A549 (cell line): ENCODE measurements around the gene AURKB. TPM values are rescaled to one million over a fixed set of nuclear protein-coding genes. Genes with fewer than 3 reads are reported as not detected.
A peak's percentile ranks its signal among the peaks of the same experiment; 100 is the strongest.

Experiments
- ATAC-seq, 2 experiments: fragments of 200-7000 bp in 1 of 2; fragments of >200 bp in 1 of 2; cut with Nextera tagmentation in 1 of 2; cut with Tn5 transposase in 1 of 2; 3 replicates each; pipeline versions ENCODE4 v1.8.0 to v1.9.1; 2018 to 2020; ENCODE audit warnings: mild to moderate bottlenecking in 1 of 2, moderate library complexity in 1 of 2
- CTCF ChIA-PET: fragments of 300-600 bp; sonication (Branson Sonifier 250); formaldehyde crosslinking; extraction: SDS; loops from one replicate; lab custom pipeline; 2021; ENCODE audit warnings: antibody characterized with exemption, inconsistent platforms; lab: Yijun Ruan, JAX
- POLR2A ChIA-PET: fragments of 350-600 bp; formaldehyde crosslinking; extraction: SDS; loops from one replicate; lab custom pipeline; 2021; ENCODE audit warnings: antibody characterized with exemption, inconsistent platforms; lab: Yijun Ruan, JAX
- DNase-seq, 2 experiments: peaks; one replicate each; pipeline versions ENCODE4 v3.0.0 to v3.0.0-alpha.2; 2011 to 2016; ENCODE audit warnings: low read depth in 1 of 2, low spot score in 1 of 2
- FAIRE-seq: peaks from 2 replicates; lab custom pipeline; 2011; peaks lifted over from hg19 to GRCh38; lab: Jason Lieb, UNC
- H3K27ac ChIP-seq, 2 experiments: fragments of >200 bp; sonication (Bioruptor Twin); formaldehyde crosslinking; 3 replicates each; pipeline ENCODE4 v1.5.1; 2016 to 2017
- H3K4me1 ChIP-seq: fragments of >200 bp; sonication (Bioruptor Twin); formaldehyde crosslinking; 3 replicates; pipeline ENCODE4 v1.6.1; 2016
- H3K4me2 ChIP-seq: fragments of >200 bp; sonication (Bioruptor Twin); formaldehyde crosslinking; 3 replicates; pipeline ENCODE4 v1.6.1; 2016
- H3K4me3 ChIP-seq: fragments of >200 bp; sonication (Bioruptor Twin); formaldehyde crosslinking; 3 replicates; pipeline ENCODE4 v1.5.1; 2016
- H3K9me3 ChIP-seq: fragments of >200 bp; sonication (Bioruptor Twin); formaldehyde crosslinking; 3 replicates; pipeline ENCODE4 v1.6.1; 2016
- CBX2 ChIP-seq: fragments of 200-600 bp; sonication (generic); IDR thresholded peaks from 2 replicates; pipeline ENCODE4 v1.6.1; 2016; ENCODE audit warnings: low read depth, mild to moderate bottlenecking, borderline replicate concordance
- CBX8 ChIP-seq: fragments of 200-600 bp; sonication (generic); IDR thresholded peaks from 2 replicates; pipeline ENCODE4 v1.6.1; 2016
- CEBPB ChIP-seq, 2 experiments: fragments of >200 bp in 1 of 2; sonication (Bioruptor Twin) in 1 of 2; formaldehyde crosslinking in 1 of 2; IDR thresholded peaks; 2 replicates each; pipeline ENCODE4 v1.6.1; 2012 to 2016
- EHF ChIP-seq: fragments of 250-450 bp; sonication (Bioruptor Pico); IDR thresholded peaks from 2 replicates; pipeline ENCODE4 v1.5.0; 2020; ENCODE audit warnings: mild to moderate bottlenecking
- EHMT2 ChIP-seq: fragments of 200-600 bp; sonication (generic); IDR thresholded peaks from 2 replicates; pipeline ENCODE4 v1.6.1; 2016; ENCODE audit warnings: antibody characterized with exemption, low read depth, mild to moderate bottlenecking, moderate library complexity
- EP300 ChIP-seq, 2 experiments: fragments of >200 bp; sonication (Bioruptor Twin); formaldehyde crosslinking; IDR thresholded peaks; 2 replicates in 1 of 2; 3 replicates in 1 of 2; pipeline ENCODE4 v1.6.1; 2016 to 2017
- FOSL2 ChIP-seq, 2 experiments: fragments of 450-650 bp in 1 of 2; fragments of >200 bp in 1 of 2; sonication (Bioruptor Twin) in 1 of 2; formaldehyde crosslinking; IDR thresholded peaks; 2 replicates each; pipeline versions ENCODE4 v1.5.0 to v1.6.1; 2016 to 2020; ENCODE audit warnings: mild to moderate bottlenecking in 1 of 2, moderate library complexity in 1 of 2
- FOXS1 ChIP-seq: fragments of 250-450 bp; sonication (Bioruptor Pico); IDR thresholded peaks from 2 replicates; pipeline ENCODE4 v1.5.0; 2020; ENCODE audit warnings: mild to moderate bottlenecking, moderate library complexity
- HEYL ChIP-seq: fragments of 250-450 bp; sonication (Bioruptor Pico); IDR thresholded peaks from 2 replicates; pipeline ENCODE4 v1.8.0; 2021; ENCODE audit warnings: mild to moderate bottlenecking, moderate library complexity
- HOXA7 ChIP-seq: fragments of 250-450 bp; sonication (Bioruptor Pico); IDR thresholded peaks from 2 replicates; pipeline ENCODE4 v1.5.0; 2020; ENCODE audit warnings: mild to moderate bottlenecking, moderate library complexity
- HOXB5 ChIP-seq: fragments of 250-450 bp; sonication (Bioruptor Pico); IDR thresholded peaks from 2 replicates; pipeline ENCODE4 v1.5.0; 2020; ENCODE audit warnings: mild to moderate bottlenecking, moderate library complexity
- JUN ChIP-seq, 2 experiments: fragments of >200 bp; sonication (Bioruptor Twin); formaldehyde crosslinking; IDR thresholded peaks; 2 replicates in 1 of 2; 3 replicates in 1 of 2; pipeline ENCODE4 v1.6.1; 2016 to 2017
- JUNB ChIP-seq: fragments of >200 bp; sonication (Bioruptor Twin); formaldehyde crosslinking; IDR thresholded peaks from 2 replicates; pipeline ENCODE4 v1.6.1; 2016
- KDM1A ChIP-seq: fragments of 200-600 bp; sonication (generic); IDR thresholded peaks from 2 replicates; pipeline ENCODE4 v1.6.1; 2016; ENCODE audit warnings: low read depth, mild to moderate bottlenecking
- KDM5A ChIP-seq: fragments of 200-600 bp; sonication (generic); IDR thresholded peaks from 2 replicates; pipeline ENCODE4 v1.6.1; 2016; ENCODE audit warnings: antibody characterized with exemption, mild to moderate bottlenecking
- MAZ ChIP-seq: fragments of 150-350 bp; IDR thresholded peaks from 2 replicates; pipeline ENCODE4 v1.6.1; 2014; ENCODE audit warnings: antibody characterized with exemption, low read depth, low read length, borderline replicate concordance
- MYC ChIP-seq: IDR thresholded peaks from 2 replicates; pipeline ENCODE4 v1.6.1; 2012; ENCODE audit warnings: mild to moderate bottlenecking, inconsistent platforms, low read length, improper control_type of control experiment, borderline replicate concordance
- NFE2L2 ChIP-seq: fragments of 150-350 bp; conservative IDR thresholded peaks from 2 replicates; pipeline ENCODE4 v1.6.1; 2014; ENCODE audit warnings: low read length
- NR3C1 ChIP-seq: fragments of >200 bp; sonication (Bioruptor Twin); formaldehyde crosslinking; IDR thresholded peaks from 3 replicates; pipeline ENCODE4 v1.6.1; 2017
- PHF8 ChIP-seq: fragments of 200-600 bp; sonication (generic); IDR thresholded peaks from 2 replicates; pipeline ENCODE4 v1.6.1; 2016; ENCODE audit warnings: low read depth, mild to moderate bottlenecking, antibody characterized with exemption, moderate library complexity, borderline replicate concordance
- RAD21 ChIP-seq, 2 experiments: fragments of >200 bp in 1 of 2; sonication (Bioruptor Twin) in 1 of 2; formaldehyde crosslinking in 1 of 2; IDR thresholded peaks in 1 of 2; conservative IDR thresholded peaks in 1 of 2; 2 replicates in 1 of 2; 3 replicates in 1 of 2; pipeline ENCODE4 v1.6.1; 2012 to 2018; ENCODE audit warnings: inconsistent platforms in 1 of 2
- RFX5 ChIP-seq: fragments of 450-650 bp; IDR thresholded peaks from 2 replicates; pipeline ENCODE4 v1.7.1; 2014; ENCODE audit warnings: antibody characterized with exemption, mild to moderate bottlenecking, moderate library complexity
- RNF2 ChIP-seq: fragments of 200-600 bp; sonication (generic); IDR thresholded peaks from 2 replicates; pipeline ENCODE4 v1.6.1; 2016; ENCODE audit warnings: low read depth, mild to moderate bottlenecking, antibody characterized with exemption, moderate library complexity, borderline replicate concordance
- TP53 ChIP-seq: fragments of 250-450 bp; sonication (Bioruptor Pico); IDR thresholded peaks from 2 replicates; pipeline ENCODE4 v1.5.0; 2021; ENCODE audit warnings: mild to moderate bottlenecking, moderate library complexity
- ZC3H11A ChIP-seq: fragments of 450-650 bp; IDR thresholded peaks from 2 replicates; pipeline ENCODE4 v1.6.1; 2014; ENCODE audit warnings: antibody characterized with exemption, mild to moderate bottlenecking
- ZFP36 ChIP-seq: fragments of 450-650 bp; IDR thresholded peaks from 2 replicates; pipeline ENCODE4 v1.6.1; 2014; ENCODE audit warnings: borderline replicate concordance; ENCODE audit not compliant: partially characterized antibody
- ZSCAN20 ChIP-seq: fragments of 250-450 bp; sonication (Bioruptor Pico); IDR thresholded peaks from 2 replicates; pipeline ENCODE4 v1.8.0; 2022; ENCODE audit warnings: mild to moderate bottlenecking, moderate library complexity
- WGBS: methylation state at CpG from one replicate; pipeline ENCODE4 v1.1.6; 2017; ENCODE audit errors: missing lambda C conversion rate; 5-methylcytosine and 5-hydroxymethylcytosine counted together
- polyA plus RNA-seq, 4 experiments: library from polyadenylated mRNA; depleted of rRNA in 3 of 4; stranded (reverse); fragments of >200 nt; fragmentation: RNase III in 1 of 4; extraction: RNeasy Plus Mini Kit Qiagen cat#74134 plus additional on column Dnase treatment in 1 of 4; gene quantifications; 2 replicates in 3 of 4; 3 replicates in 1 of 4; pipeline ENCODE4 v1.2.3, GENCODE V29; 2011 to 2017
- TF ChIP-seq, protein P1 (sequence below): fragments of 150-350 bp; IDR thresholded peaks from 2 replicates; pipeline ENCODE4 v1.6.1; 2014; ENCODE audit warnings: low read depth, mild to moderate bottlenecking, low read length
- TF ChIP-seq, protein P2 (sequence below): fragments of >200 bp; sonication (Bioruptor Twin); formaldehyde crosslinking; IDR thresholded peaks from 3 replicates; pipeline ENCODE4 v1.5.1; 2016
- TF ChIP-seq, protein P3 (sequence below): fragments of 250-450 bp; sonication (Bioruptor Pico); IDR thresholded peaks from 2 replicates; pipeline ENCODE4 v1.5.0; 2021; ENCODE audit warnings: mild to moderate bottlenecking, moderate library complexity, borderline replicate concordance
- TF ChIP-seq, protein P4 (sequence below): fragments of 450-650 bp; IDR thresholded peaks from 2 replicates; pipeline ENCODE4 v1.6.1; 2014; ENCODE audit warnings: antibody characterized with exemption
- TF ChIP-seq, protein P5 (sequence below): fragments of >200 bp; sonication (Bioruptor Twin); formaldehyde crosslinking; IDR thresholded peaks from 2 replicates; pipeline ENCODE4 v1.6.1; 2016
- TF ChIP-seq, protein P6 (sequence below): fragments of 250-450 bp; sonication (Bioruptor Pico); IDR thresholded peaks from 2 replicates; pipeline ENCODE4 v1.5.0; 2020; ENCODE audit warnings: low read depth, mild to moderate bottlenecking, moderate library complexity

Gene AURKB
- polyA plus RNA-seq, 2 of the 4 experiments (the other 2 are of a cell fraction) = 51.0 to 130 TPM

DNA sequence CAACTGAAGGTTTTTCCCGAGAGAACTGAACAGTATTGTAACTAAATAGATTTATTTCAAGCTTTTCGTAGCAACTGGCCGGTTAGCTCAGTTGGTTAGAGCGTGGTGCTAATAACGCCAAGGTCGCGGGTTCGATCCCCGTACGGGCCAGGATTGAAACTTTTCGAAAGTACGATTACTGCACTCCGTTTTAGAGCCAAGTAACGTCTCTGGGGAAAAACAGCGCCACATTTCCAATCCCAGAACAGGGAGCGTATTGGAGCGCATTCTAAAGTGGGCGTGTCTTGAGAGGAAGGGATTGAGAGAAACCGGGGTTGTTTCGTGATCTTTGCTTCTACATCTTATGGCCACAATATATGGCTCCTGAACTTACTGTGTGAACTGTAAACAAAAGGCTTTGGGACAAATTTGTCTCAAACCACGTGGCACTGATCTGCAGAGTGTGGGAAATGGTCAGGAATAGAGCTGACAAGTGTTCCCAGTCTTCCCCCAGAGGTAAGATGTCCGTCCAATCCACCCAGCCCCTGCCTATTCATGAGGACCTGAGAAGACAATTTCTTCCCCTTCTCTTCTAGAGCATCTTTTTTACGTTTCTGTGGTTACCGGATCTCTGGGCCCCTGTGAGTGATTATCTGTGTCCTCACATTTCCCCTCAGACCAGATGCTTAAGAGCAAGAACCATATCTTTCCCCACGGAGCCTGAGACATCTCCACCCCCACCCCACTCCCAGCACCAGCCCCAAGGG is 22.7 kb downstream of the AURKB start:
- CTCF ChIA-PET = interaction anchor here (0.6 to 11.3 kb wide), 15 partner anchors 11 to 196 kb away, joined by 3 to 164 read pairs (median 5); partner anchors contain the start of genes ALOXE3, AURKB and TMEM107
- peak; percentile 99 for FAIRE-seq
- H3K9me3 ChIP-seq = no peaks in the 10 kb centered on the region
- peaks cover 30% of the 10 kb centered on the region for H3K4me1 ChIP-seq
- 2% methylated on average over 25 of the region's 25 CpGs for WGBS
- POLR2A ChIA-PET = interaction anchor here (0.6 to 4.0 kb wide), 11 partner anchors 11 to 194 kb away, joined by 3 to 45 read pairs (median 6); partner anchors contain the start of genes AURKB, CTC1 and TMEM107
- H3K4me2 ChIP-seq = peak overlapping the region; percentile 90
- H3K4me3 ChIP-seq = peak overlapping the region; percentile 71
- peak; percentile 97 to 100 for DNase-seq
- ATAC-seq = peak; percentile 47 to 67
- peak overlapping the region; percentile 88 to 94 for H3K27ac ChIP-seq
- no peak for TF ChIP-seq ZSCAN20 (CRISPR knock-in tag)
- TF ChIP-seq EP300 (IDR thresholded peaks at IDR 0.05) = no peak
- peak; percentile 79; the same call in 1 of the 2 replicates for TF ChIP-seq HOXA7 (CRISPR knock-in tag)
- TF ChIP-seq JUNB = no peak
- 0 out of 2 replicates have a peak, but pooled peaks have one; percentile 82 for TF ChIP-seq TP53 (CRISPR knock-in tag)
- TF ChIP-seq FOSL2 (IDR thresholded peaks at IDR 0.05) = no peak
- TF ChIP-seq FOSL2 (CRISPR knock-in tag; IDR thresholded peaks at IDR 0.05) = peak; percentile 2; the same call in 1 of the 2 replicates
- no peak for TF ChIP-seq EHF (CRISPR knock-in tag)
- no peak for TF ChIP-seq KDM5A
- no peak for TF ChIP-seq ZFP36
- no peak for TF ChIP-seq ZC3H11A
- TF ChIP-seq, protein P1, sequence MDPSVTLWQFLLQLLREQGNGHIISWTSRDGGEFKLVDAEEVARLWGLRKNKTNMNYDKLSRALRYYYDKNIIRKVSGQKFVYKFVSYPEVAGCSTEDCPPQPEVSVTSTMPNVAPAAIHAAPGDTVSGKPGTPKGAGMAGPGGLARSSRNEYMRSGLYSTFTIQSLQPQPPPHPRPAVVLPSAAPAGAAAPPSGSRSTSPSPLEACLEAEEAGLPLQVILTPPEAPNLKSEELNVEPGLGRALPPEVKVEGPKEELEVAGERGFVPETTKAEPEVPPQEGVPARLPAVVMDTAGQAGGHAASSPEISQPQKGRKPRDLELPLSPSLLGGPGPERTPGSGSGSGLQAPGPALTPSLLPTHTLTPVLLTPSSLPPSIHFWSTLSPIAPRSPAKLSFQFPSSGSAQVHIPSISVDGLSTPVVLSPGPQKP = no peak
- peak in 1 of 2 experiments; percentile 10; a peak in 1 of 5 replicates for TF ChIP-seq RAD21 (conservative IDR thresholded peaks at IDR 0.05 in 1 of 2, IDR thresholded peaks at IDR 0.05 in 1 of 2)
- TF ChIP-seq CBX8 = no peak
- TF ChIP-seq, protein P2, sequence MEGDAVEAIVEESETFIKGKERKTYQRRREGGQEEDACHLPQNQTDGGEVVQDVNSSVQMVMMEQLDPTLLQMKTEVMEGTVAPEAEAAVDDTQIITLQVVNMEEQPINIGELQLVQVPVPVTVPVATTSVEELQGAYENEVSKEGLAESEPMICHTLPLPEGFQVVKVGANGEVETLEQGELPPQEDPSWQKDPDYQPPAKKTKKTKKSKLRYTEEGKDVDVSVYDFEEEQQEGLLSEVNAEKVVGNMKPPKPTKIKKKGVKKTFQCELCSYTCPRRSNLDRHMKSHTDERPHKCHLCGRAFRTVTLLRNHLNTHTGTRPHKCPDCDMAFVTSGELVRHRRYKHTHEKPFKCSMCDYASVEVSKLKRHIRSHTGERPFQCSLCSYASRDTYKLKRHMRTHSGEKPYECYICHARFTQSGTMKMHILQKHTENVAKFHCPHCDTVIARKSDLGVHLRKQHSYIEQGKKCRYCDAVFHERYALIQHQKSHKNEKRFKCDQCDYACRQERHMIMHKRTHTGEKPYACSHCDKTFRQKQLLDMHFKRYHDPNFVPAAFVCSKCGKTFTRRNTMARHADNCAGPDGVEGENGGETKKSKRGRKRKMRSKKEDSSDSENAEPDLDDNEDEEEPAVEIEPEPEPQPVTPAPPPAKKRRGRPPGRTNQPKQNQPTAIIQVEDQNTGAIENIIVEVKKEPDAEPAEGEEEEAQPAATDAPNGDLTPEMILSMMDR = no peak; the same call in 2 of the 3 replicates
- TF ChIP-seq, protein P3, sequence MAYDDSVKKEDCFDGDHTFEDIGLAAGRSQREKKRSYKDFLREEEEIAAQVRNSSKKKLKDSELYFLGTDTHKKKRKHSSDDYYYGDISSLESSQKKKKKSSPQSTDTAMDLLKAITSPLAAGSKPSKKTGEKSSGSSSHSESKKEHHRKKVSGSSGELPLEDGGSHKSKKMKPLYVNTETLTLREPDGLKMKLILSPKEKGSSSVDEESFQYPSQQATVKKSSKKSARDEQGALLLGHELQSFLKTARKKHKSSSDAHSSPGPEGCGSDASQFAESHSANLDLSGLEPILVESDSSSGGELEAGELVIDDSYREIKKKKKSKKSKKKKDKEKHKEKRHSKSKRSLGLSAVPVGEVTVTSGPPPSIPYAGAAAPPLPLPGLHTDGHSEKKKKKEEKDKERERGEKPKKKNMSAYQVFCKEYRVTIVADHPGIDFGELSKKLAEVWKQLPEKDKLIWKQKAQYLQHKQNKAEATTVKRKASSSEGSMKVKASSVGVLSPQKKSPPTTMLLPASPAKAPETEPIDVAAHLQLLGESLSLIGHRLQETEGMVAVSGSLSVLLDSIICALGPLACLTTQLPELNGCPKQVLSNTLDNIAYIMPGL (CRISPR knock-in tag) = no peak
- TF ChIP-seq NR3C1 = no peak
- no peak for TF ChIP-seq NFE2L2
- TF ChIP-seq, protein P4, sequence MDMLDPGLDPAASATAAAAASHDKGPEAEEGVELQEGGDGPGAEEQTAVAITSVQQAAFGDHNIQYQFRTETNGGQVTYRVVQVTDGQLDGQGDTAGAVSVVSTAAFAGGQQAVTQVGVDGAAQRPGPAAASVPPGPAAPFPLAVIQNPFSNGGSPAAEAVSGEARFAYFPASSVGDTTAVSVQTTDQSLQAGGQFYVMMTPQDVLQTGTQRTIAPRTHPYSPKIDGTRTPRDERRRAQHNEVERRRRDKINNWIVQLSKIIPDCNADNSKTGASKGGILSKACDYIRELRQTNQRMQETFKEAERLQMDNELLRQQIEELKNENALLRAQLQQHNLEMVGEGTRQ = peak; percentile 79
- TF ChIP-seq CEBPB (IDR thresholded peaks at IDR 0.05) = peak in 1 of 2 experiments; percentile 57; a peak in 2 of 4 replicates
- peak; percentile 6; the same call in 1 of the 2 replicates for TF ChIP-seq HOXB5 (CRISPR knock-in tag)
- no peak for TF ChIP-seq EHMT2
- TF ChIP-seq MYC = no peak
- TF ChIP-seq, protein P5, sequence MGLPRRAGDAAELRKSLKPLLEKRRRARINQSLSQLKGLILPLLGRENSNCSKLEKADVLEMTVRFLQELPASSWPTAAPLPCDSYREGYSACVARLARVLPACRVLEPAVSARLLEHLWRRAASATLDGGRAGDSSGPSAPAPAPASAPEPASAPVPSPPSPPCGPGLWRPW = no peak
- TF ChIP-seq, protein P6, sequence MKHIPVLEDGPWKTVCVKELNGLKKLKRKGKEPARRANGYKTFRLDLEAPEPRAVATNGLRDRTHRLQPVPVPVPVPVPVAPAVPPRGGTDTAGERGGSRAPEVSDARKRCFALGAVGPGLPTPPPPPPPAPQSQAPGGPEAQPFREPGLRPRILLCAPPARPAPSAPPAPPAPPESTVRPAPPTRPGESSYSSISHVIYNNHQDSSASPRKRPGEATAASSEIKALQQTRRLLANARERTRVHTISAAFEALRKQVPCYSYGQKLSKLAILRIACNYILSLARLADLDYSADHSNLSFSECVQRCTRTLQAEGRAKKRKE = no peak
- TF ChIP-seq MAZ = peak; percentile 79; the same call in 1 of the 2 replicates
- no peak for TF ChIP-seq KDM1A
- TF ChIP-seq HEYL = no peak
- TF ChIP-seq JUN (IDR thresholded peaks at IDR 0.05) = peak in 1 of 2 experiments; percentile 18; a peak in 1 of 5 replicates
- no peak for TF ChIP-seq RNF2
- TF ChIP-seq FOXS1 (CRISPR knock-in tag) = no peak
- TF ChIP-seq CBX2 = no peak
- no peak; the same call in 1 of the 2 replicates for TF ChIP-seq RFX5
- no peak for TF ChIP-seq PHF8
